ENCODE results near the gene FCGR3A.

DNA sequence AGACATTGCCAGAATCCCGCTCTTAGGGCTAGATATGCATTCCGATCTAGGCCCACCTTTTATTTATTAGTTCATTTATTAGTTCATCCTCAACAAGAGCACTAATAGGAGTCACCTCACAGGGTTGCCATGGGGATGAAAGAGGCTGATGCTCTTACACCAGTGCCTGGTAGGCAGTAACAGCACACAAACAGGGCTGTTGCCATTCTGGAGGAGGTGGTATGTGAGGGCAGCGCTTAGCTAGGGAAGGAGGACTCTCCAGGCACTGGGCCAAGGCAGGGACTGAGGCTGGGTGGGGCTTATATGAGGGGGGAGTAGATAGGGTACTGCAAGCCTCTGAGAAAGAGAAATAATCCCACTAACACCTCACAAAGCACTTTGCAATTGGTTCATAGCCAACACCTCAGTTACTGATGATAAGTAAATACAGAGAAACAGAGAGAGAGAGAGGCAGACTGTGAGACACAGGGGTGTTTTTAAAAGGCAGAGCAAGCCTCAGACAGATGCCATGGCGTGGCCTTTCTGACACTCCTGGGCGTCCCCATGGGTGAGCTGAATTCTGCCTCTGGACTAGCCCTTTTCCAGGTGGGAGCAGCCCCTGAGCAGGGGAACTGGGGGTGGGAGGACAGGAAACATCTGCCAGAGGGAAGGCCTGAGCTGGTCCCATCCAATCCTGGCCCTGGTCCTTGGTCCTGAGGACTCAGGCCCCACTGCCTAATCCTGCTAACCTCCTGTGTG lies 38.4 kb downstream of the FCGR3A start:
- TF ChIP-seq POLR2AphosphoS5 (IDR thresholded peaks at IDR 0.05): no peak
- TF ChIP-seq, protein P1, sequence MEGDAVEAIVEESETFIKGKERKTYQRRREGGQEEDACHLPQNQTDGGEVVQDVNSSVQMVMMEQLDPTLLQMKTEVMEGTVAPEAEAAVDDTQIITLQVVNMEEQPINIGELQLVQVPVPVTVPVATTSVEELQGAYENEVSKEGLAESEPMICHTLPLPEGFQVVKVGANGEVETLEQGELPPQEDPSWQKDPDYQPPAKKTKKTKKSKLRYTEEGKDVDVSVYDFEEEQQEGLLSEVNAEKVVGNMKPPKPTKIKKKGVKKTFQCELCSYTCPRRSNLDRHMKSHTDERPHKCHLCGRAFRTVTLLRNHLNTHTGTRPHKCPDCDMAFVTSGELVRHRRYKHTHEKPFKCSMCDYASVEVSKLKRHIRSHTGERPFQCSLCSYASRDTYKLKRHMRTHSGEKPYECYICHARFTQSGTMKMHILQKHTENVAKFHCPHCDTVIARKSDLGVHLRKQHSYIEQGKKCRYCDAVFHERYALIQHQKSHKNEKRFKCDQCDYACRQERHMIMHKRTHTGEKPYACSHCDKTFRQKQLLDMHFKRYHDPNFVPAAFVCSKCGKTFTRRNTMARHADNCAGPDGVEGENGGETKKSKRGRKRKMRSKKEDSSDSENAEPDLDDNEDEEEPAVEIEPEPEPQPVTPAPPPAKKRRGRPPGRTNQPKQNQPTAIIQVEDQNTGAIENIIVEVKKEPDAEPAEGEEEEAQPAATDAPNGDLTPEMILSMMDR (IDR thresholded peaks at IDR 0.05 in 8 of 11, conservative IDR thresholded peaks at IDR 0.05 in 3 of 11): no peak
